Measurements from ENCODE around the gene ZNF324.

ZNF324 gene

GRCh38 chr19:58455306-58455705 lies 11.6 kb upstream of the ZNF324 start:
- no peak for DNase-seq (ENCODE audit: low read depth in 1 of 2, low spot score in 1 of 2)
- no peaks in the 10 kb centered on the region for H3K27me3 ChIP-seq (ENCODE audit: insufficient read depth, poor library complexity, severe bottlenecking)
- TF ChIP-seq SPI1 (IDR thresholded peaks at IDR 0.05; ENCODE audit: borderline replicate concordance, low read depth) (no peak), REST (IDR thresholded peaks at IDR 0.05; ENCODE audit: insufficient replicate concordance, low read depth) (no peak), POLR2AphosphoS5 (IDR thresholded peaks at IDR 0.05; ENCODE audit: low read depth) (no peak), GABPA (IDR thresholded peaks at IDR 0.05; ENCODE audit: low read depth) (no peak), CTCF (IDR thresholded peaks at IDR 0.05; ENCODE audit: insufficient read depth, low read length) (no peak)
- no peak overlapping the region for H3K27ac ChIP-seq (replicated peaks)
- H3K4me3 ChIP-seq (replicated peaks; ENCODE audit: insufficient read depth, low read length): no peak overlapping the region

GRCh38 chr19:58456111-58456510 lies 10.8 kb upstream of the ZNF324 start:
- Histone ChIP-seq H3K27ac (replicated peaks) (no peak overlapping the region), H3K27me3 (ENCODE audit: insufficient read depth, poor library complexity, severe bottlenecking) (no peaks in the 10 kb centered on the region), H3K4me3 (replicated peaks; ENCODE audit: insufficient read depth, low read length) (no peak overlapping the region)
- TF ChIP-seq REST (IDR thresholded peaks at IDR 0.05; ENCODE audit: insufficient replicate concordance, low read depth) (no peak), POLR2AphosphoS5 (IDR thresholded peaks at IDR 0.05; ENCODE audit: low read depth) (no peak), SPI1 (IDR thresholded peaks at IDR 0.05; ENCODE audit: borderline replicate concordance, low read depth) (no peak), CTCF (IDR thresholded peaks at IDR 0.05; ENCODE audit: insufficient read depth, low read length) (no peak), GABPA (IDR thresholded peaks at IDR 0.05; ENCODE audit: low read depth) (no peak)
- no peak for DNase-seq (ENCODE audit: low read depth in 1 of 2, low spot score in 1 of 2)

- no peak overlapping the region for H3K27ac ChIP-seq (replicated peaks)
- no peak for TF ChIP-seq REST (IDR thresholded peaks at IDR 0.05; ENCODE audit: insufficient replicate concordance, low read depth)
- no peak for TF ChIP-seq CTCF (IDR thresholded peaks at IDR 0.05; ENCODE audit: insufficient read depth, low read length)
- no peak for TF ChIP-seq GABPA (IDR thresholded peaks at IDR 0.05; ENCODE audit: low read depth)
- no peak for TF ChIP-seq SPI1 (IDR thresholded peaks at IDR 0.05; ENCODE audit: borderline replicate concordance, low read depth)
- no peak for TF ChIP-seq POLR2AphosphoS5 (IDR thresholded peaks at IDR 0.05; ENCODE audit: low read depth)
- no peak overlapping the region for H3K4me3 ChIP-seq (replicated peaks; ENCODE audit: insufficient read depth, low read length)
- no peak for DNase-seq (ENCODE audit: low read depth in 1 of 2, low spot score in 1 of 2)
- H3K27me3 ChIP-seq (ENCODE audit: insufficient read depth, poor library complexity, severe bottlenecking): no peaks in the 10 kb centered on the region
Observed at GRCh38 chr19:58460039-58460438, 6.8 kb upstream of the ZNF324 start.

All from HL-60 (cell line).